ACC112 (cell line): Measurements from ENCODE around the gene ROCK1.
"Not testable (repeated sequence)": the region's sequence is repeated elsewhere in the genome, so short reads cannot be mapped to it uniquely, and the experiment has no call there.

Experiments used
- H2AFZ ChIP-seq: fragments of 200-600 bp; sonication (generic); one replicate; pipeline ENCODE4 v1.6.0; 2017; ENCODE audit warnings: antibody characterized with exemption, low read length; ENCODE audit not compliant: unreplicated experiment
- H3K27ac ChIP-seq: fragments of 200-600 bp; sonication (generic); 2 replicates; pipeline ENCODE4 v1.5.1; 2014; ENCODE audit warnings: low read depth, mild to moderate bottlenecking, antibody characterized with exemption, low read length, moderate library complexity
- H3K27me3 ChIP-seq: fragments of 200-600 bp; sonication (generic); 2 replicates; pipeline ENCODE4 v1.6.1; 2014; ENCODE audit warnings: mild to moderate bottlenecking, antibody characterized with exemption, low read length, moderate library complexity, mixed read lengths; ENCODE audit not compliant: insufficient read depth
- H3K36me3 ChIP-seq: fragments of 200-600 bp; sonication (generic); 2 replicates; pipeline ENCODE4 v1.6.1; 2016; ENCODE audit warnings: mild to moderate bottlenecking, antibody characterized with exemption, low read length, moderate library complexity, mixed read lengths; ENCODE audit not compliant: insufficient read depth
- H3K4me1 ChIP-seq: fragments of 200-600 bp; sonication (generic); one replicate; pipeline ENCODE4 v1.6.1; 2016; ENCODE audit warnings: low read length, mixed read lengths; ENCODE audit not compliant: insufficient read depth, unreplicated experiment, control insufficient read depth
- H3K4me3 ChIP-seq: fragments of 200-600 bp; sonication (generic); 2 replicates; pipeline ENCODE4 v1.5.1; 2014; ENCODE audit warnings: mild to moderate bottlenecking, low read depth, low read length
- H3K79me2 ChIP-seq: fragments of 200-600 bp; sonication (generic); one replicate; pipeline ENCODE4 v1.6.0; 2016; ENCODE audit warnings: low read length; ENCODE audit not compliant: control insufficient read depth, unreplicated experiment, insufficient read depth

ROCK1 gene

GRCh38 chr18:21053127-21053526 lies 58.5 kb downstream of the ROCK1 start:
- Histone ChIP-seq H3K79me2 (peaks cover 74% of the 10 kb centered on the region), H3K4me3 (no peak overlapping the region), H2AFZ (no peak overlapping the region), H3K4me1 (peaks cover 21% of the 10 kb centered on the region), H3K27me3 (no peaks in the 10 kb centered on the region), H3K27ac (peak overlapping the region; percentile 66), H3K36me3 (no peaks in the 10 kb centered on the region)

DNA sequence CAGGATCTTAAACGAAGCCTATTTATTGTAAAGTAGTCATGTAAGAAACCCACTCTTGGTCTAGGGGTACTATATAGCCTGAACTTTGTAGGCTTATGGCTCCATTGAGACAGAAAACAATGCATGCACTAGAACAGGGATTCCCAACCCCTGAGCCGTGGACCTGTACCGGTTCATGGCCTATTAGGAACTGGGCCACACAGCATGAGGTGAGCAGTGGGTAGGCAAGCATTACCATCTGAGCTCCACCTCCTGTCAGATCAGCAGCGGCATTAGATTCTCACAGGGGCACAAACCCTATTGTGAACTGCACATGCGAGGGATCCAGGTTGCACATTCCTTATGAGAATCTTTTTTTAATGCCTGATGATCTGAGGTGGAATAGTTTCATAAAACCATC lies 59.2 kb downstream of the ROCK1 start:
- no peak overlapping the region for H2AFZ ChIP-seq
- H3K27ac ChIP-seq = no peak overlapping the region; the same call in 1 of the 2 replicates
- no peaks in the 10 kb centered on the region for H3K36me3 ChIP-seq
- no peaks in the 10 kb centered on the region for H3K27me3 ChIP-seq
- H3K4me1 ChIP-seq = peaks cover 21% of the 10 kb centered on the region
- H3K4me3 ChIP-seq = no peak overlapping the region
- H3K79me2 ChIP-seq = peaks cover 73% of the 10 kb centered on the region

DNA sequence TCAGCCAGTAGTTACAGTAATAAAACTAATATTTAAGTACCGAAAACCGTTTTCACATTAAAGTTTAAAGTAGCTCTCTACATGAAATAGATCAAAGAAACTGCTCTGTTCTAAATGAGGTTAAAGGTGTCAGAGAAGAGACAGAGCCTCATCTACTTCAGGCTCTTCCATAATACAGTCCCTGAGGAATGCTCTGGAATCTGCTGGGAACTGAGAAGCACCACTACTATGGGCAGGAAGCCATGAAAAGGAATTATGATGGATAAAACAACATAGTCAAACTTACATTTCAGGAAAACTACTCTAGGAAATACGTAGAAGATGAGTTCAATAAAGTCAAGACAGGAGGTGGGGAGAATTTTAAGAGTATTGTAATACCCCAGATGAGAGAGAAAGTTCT lies 60.0 kb downstream of the ROCK1 start:
- Histone ChIP-seq H3K36me3 (no peaks in the 10 kb centered on the region), H3K27me3 (no peaks in the 10 kb centered on the region), H2AFZ (no peak overlapping the region), H3K27ac (no peak overlapping the region), H3K4me1 (peaks cover 28% of the 10 kb centered on the region), H3K4me3 (no peak overlapping the region), H3K79me2 (peaks cover 66% of the 10 kb centered on the region)

- H3K4me3 ChIP-seq = no peak overlapping the region
- H3K27me3 ChIP-seq = no peaks in the 10 kb centered on the region
- H3K27ac ChIP-seq = no peak overlapping the region
- no peak overlapping the region for H2AFZ ChIP-seq
- no peaks in the 10 kb centered on the region; the same call in 1 of the 2 replicates for H3K36me3 ChIP-seq
- H3K79me2 ChIP-seq = peaks cover 47% of the 10 kb centered on the region
- H3K4me1 ChIP-seq = peaks cover 29% of the 10 kb centered on the region
Measured at GRCh38 chr18:21049306-21049705, 62.3 kb downstream of the ROCK1 start.

DNA sequence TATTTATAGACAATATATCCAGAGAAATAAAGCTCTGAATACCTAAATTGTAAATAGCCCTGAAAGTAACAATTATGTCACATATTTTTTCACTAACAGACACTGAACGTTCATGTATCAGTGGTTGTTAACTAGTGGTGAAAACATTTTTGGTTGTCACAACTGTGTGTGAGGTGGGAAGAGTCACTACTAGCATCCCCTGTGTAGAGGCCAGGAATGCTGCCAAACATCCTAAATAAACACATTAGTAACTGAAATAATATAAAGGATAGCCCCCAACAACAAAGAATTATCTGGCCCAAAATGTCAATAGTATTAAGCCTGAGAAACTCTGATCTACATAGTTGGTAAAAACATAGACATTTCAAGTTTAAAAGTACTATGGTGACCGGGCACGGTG lies 64.5 kb downstream of the ROCK1 start:
- peak overlapping the region; percentile 36; the same call in 1 of the 2 replicates for H3K27ac ChIP-seq
- no peak overlapping the region for H3K4me3 ChIP-seq
- H3K36me3 ChIP-seq = no peaks in the 10 kb centered on the region; the same call in 1 of the 2 replicates
- peaks cover 12% of the 10 kb centered on the region for H3K4me1 ChIP-seq
- no peak overlapping the region for H2AFZ ChIP-seq
- H3K27me3 ChIP-seq = no peaks in the 10 kb centered on the region
- H3K79me2 ChIP-seq = peaks cover 36% of the 10 kb centered on the region

GRCh38 chr18:21040466-21040865 lies 71.1 kb downstream of the ROCK1 start:
- no peak overlapping the region for H3K4me3 ChIP-seq
- H3K27me3 ChIP-seq = no peaks in the 10 kb centered on the region
- no peak overlapping the region for H2AFZ ChIP-seq
- H3K4me1 ChIP-seq = no peaks in the 10 kb centered on the region
- peaks cover 13% of the 10 kb centered on the region; the same call in 1 of the 2 replicates for H3K36me3 ChIP-seq
- no peak overlapping the region for H3K27ac ChIP-seq
- no peaks in the 10 kb centered on the region for H3K79me2 ChIP-seq

- H3K4me1 ChIP-seq = no peaks in the 10 kb centered on the region
- no peaks in the 10 kb centered on the region for H3K27me3 ChIP-seq
- no peak overlapping the region for H3K4me3 ChIP-seq
- no peak overlapping the region for H3K27ac ChIP-seq
- no peak overlapping the region for H2AFZ ChIP-seq
- peaks cover 5% of the 10 kb centered on the region for H3K79me2 ChIP-seq
- peaks cover 29% of the 10 kb centered on the region for H3K36me3 ChIP-seq
Measured at GRCh38 chr18:21038201-21038600, 73.4 kb downstream of the ROCK1 start.

DNA sequence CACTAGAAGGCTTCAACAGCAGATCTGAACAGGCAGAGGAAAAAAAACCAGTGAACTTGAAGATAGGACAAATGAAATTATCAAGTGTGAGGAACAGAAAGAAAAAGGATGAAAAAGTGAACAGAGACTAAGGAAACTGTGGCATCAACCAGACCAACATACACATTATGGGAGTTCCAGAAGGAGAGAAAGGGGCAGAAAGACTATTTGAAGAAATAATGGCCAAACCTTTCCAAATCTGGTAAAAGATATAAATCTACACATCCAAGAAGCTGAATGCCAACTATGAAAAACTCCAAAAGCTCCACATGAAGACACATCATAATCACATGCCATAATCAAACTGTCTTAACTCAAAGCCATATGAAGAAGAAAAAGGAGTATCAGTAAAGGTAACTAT lies 79.8 kb downstream of the ROCK1 start:
- Histone ChIP-seq H2AFZ (no peak overlapping the region), H3K79me2 (peaks cover 18% of the 10 kb centered on the region), H3K4me1 (no peaks in the 10 kb centered on the region), H3K27ac (no peak overlapping the region), H3K27me3 (no peaks in the 10 kb centered on the region), H3K4me3 (no peak overlapping the region), H3K36me3 (peaks cover 33% of the 10 kb centered on the region)

GRCh38 chr18:21018257-21018656 lies 93.4 kb downstream of the ROCK1 start:
- H3K4me3 ChIP-seq, H3K79me2 ChIP-seq, H3K4me1 ChIP-seq, H3K27me3 ChIP-seq, H3K27ac ChIP-seq, H2AFZ ChIP-seq: not testable (repeated sequence)
- peaks cover 29% of the 10 kb centered on the region for H3K36me3 ChIP-seq

GRCh38 chr18:21012308-21012707 lies 99.3 kb downstream of the ROCK1 start:
- Histone ChIP-seq H3K4me1 (no peaks in the 10 kb centered on the region), H3K27me3 (no peaks in the 10 kb centered on the region), H3K79me2 (no peaks in the 10 kb centered on the region), H3K36me3 (peaks cover 54% of the 10 kb centered on the region), H3K4me3 (no peak overlapping the region), H3K27ac (no peak overlapping the region), H2AFZ (no peak overlapping the region)

DNA sequence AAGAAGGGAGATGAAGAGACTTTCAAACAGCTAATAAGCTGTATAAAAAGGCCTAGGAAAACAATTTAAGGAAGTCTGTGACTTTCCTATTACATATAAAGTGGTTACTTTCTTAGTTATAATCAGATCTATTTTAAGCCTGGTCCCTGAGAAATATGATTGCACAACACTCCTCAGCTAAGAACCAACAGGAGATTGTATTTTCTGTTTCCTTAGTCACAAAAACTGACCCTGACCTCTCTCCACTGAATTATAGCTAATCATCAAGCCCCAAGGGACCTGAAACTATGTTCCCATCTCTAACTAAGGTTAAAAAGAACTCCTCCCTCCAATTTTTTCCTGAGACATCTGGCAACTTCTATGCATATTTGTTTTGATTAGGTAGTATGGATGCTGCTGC lies 106.9 kb downstream of the ROCK1 start:
- Histone ChIP-seq H2AFZ (no peak overlapping the region), H3K4me1 (peaks cover 30% of the 10 kb centered on the region), H3K27me3 (no peaks in the 10 kb centered on the region), H3K36me3 (peaks cover 24% of the 10 kb centered on the region), H3K4me3 (peak overlapping the region; percentile 27; the same call in 1 of the 2 replicates), H3K27ac (peak overlapping the region; percentile 98), H3K79me2 (peaks cover 17% of the 10 kb centered on the region)
